Measurements from ENCODE around the gene SCN2B.

SCN2B gene

DNA sequence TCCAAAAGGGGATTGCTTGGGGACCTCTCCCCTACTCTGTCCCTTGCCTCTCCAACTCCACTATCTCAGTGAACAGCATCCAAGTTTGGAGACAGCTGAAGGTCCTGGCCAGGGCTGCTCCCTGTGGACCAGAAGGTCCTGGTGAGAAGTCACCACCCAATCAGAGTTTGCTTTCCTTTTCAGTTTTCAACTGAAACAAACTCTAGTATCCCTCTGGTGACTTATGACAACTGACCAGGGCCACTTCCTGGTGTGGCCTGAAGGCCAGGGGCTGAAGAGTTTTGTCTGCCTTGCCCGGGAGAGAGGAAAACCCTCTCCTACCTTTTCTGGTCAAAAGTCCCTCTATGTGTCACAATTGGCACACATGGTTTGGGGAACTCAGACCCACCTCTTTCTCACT is 43.3 kb upstream of the SCN2B start:
- TF ChIP-seq CTCF (conservative IDR thresholded peaks at IDR 0.05; ENCODE audit: low read length), result no peak
- no peak overlapping the region for H3K4me3 ChIP-seq (ENCODE audit: low read length)
- no peak for DNase-seq (ENCODE audit: low read depth)

GRCh38 chr11:118219244-118219643 is 42.8 kb upstream of the SCN2B start:
- TF ChIP-seq CTCF (conservative IDR thresholded peaks at IDR 0.05; ENCODE audit: low read length), result no peak
- no peak overlapping the region for H3K4me3 ChIP-seq (ENCODE audit: low read length)
- no peak for DNase-seq (ENCODE audit: low read depth)

GRCh38 chr11:118217575-118217974 is 41.1 kb upstream of the SCN2B start:
- DNase-seq (ENCODE audit: low read depth), result no peak

GRCh38 chr11:118216621-118217481 is 40.4 kb upstream of the SCN2B start:
- no peak overlapping the region for H3K4me3 ChIP-seq (ENCODE audit: low read length)
- no peak for DNase-seq (ENCODE audit: low read depth)
- no peak for TF ChIP-seq CTCF (conservative IDR thresholded peaks at IDR 0.05; ENCODE audit: low read length)

More at GRCh38 chr11:118217575-118217974, 41.1 kb upstream of the SCN2B start:
- no peak overlapping the region for H3K4me3 ChIP-seq (ENCODE audit: low read length)
- TF ChIP-seq CTCF (conservative IDR thresholded peaks at IDR 0.05; ENCODE audit: low read length), result no peak

GRCh38 chr11:118215765-118216164 is 39.3 kb upstream of the SCN2B start:
- no peak for TF ChIP-seq CTCF (conservative IDR thresholded peaks at IDR 0.05; ENCODE audit: low read length)

DNA sequence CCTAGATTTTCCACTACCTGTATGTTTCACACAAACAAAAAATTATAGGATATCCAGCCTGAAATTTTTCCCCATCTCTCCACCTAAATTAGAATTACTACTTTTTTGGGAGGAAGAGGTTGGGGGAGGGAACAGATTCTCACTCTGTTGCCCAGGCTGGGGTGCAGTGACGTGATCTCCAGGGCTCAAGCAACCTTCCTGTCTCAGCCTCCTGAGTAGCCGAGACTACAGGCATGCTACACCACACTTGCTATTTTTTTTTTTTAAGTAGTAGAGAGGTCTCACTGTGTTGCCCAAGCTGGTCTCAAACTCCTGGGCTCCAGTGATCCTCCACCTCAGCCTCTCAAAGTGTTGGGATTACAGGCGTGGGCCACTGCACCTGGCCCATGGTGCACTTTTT is 38.8 kb upstream of the SCN2B start:
- no peak overlapping the region for H3K4me3 ChIP-seq (ENCODE audit: low read length)
- TF ChIP-seq CTCF (conservative IDR thresholded peaks at IDR 0.05; ENCODE audit: low read length), result no peak
- DNase-seq (ENCODE audit: low read depth), result no peak

More at GRCh38 chr11:118215765-118216164, 39.3 kb upstream of the SCN2B start:
- no peak overlapping the region for H3K4me3 ChIP-seq (ENCODE audit: low read length)
- no peak for DNase-seq (ENCODE audit: low read depth)

Data from AG10803 (cell line).